RWPE2 (cell line): ENCODE measurements around the gene SEMA4B.

ENCODE experiments used
- ATAC-seq: fragments of 200-7000 bp; cut with Tn5 transposase; 3 replicates; pipeline ENCODE4 v1.9.1; 2021; ENCODE audit warnings: low read depth
- DNase-seq: peaks from one replicate; pipeline ENCODE4 v3.0.0-alpha.2; 2020; ENCODE audit warnings: low spot score
- H3K27ac ChIP-seq: fragments of 450-650 bp; 2 replicates; pipeline ENCODE4 v1.5.1; 2017; ENCODE audit warnings: mild to moderate bottlenecking; ENCODE audit not compliant: poor library complexity, severe bottlenecking
- H3K27me3 ChIP-seq: fragments of 250-450 bp; sonication (Bioruptor Pico); 2 replicates; pipeline ENCODE4 v1.5.1; 2021; ENCODE audit warnings: mild to moderate bottlenecking, moderate library complexity; ENCODE audit not compliant: insufficient read depth, poor library complexity, severe bottlenecking
- H3K36me3 ChIP-seq: fragments of 250-450 bp; sonication (Bioruptor Pico); 2 replicates; pipeline ENCODE4 v1.5.1; 2020; ENCODE audit warnings: low read depth, mild to moderate bottlenecking, moderate library complexity
- H3K4me1 ChIP-seq: fragments of 250-450 bp; sonication (Bioruptor Pico); 2 replicates; pipeline ENCODE4 v1.5.1; 2021; ENCODE audit warnings: mild to moderate bottlenecking, moderate library complexity; ENCODE audit not compliant: insufficient read depth, poor library complexity, severe bottlenecking
- H3K4me3 ChIP-seq: fragments of 250-450 bp; sonication (Bioruptor Pico); 2 replicates; pipeline ENCODE4 v1.5.1; 2021; ENCODE audit warnings: mild to moderate bottlenecking, moderate library complexity; ENCODE audit not compliant: severe bottlenecking
- H3K9me3 ChIP-seq: fragments of 250-450 bp; sonication (Bioruptor Pico); 2 replicates; pipeline ENCODE4 v1.5.1; 2021; ENCODE audit warnings: mild to moderate bottlenecking, moderate library complexity; ENCODE audit not compliant: severe bottlenecking
- TF ChIP-seq, protein P1 (sequence below): fragments of 450-650 bp; IDR thresholded peaks from one replicate; pipeline ENCODE4 v1.5.1; 2017; ENCODE audit warnings: mild to moderate bottlenecking, moderate library complexity; ENCODE audit not compliant: poor library complexity, severe bottlenecking

Gene SEMA4B

DNA sequence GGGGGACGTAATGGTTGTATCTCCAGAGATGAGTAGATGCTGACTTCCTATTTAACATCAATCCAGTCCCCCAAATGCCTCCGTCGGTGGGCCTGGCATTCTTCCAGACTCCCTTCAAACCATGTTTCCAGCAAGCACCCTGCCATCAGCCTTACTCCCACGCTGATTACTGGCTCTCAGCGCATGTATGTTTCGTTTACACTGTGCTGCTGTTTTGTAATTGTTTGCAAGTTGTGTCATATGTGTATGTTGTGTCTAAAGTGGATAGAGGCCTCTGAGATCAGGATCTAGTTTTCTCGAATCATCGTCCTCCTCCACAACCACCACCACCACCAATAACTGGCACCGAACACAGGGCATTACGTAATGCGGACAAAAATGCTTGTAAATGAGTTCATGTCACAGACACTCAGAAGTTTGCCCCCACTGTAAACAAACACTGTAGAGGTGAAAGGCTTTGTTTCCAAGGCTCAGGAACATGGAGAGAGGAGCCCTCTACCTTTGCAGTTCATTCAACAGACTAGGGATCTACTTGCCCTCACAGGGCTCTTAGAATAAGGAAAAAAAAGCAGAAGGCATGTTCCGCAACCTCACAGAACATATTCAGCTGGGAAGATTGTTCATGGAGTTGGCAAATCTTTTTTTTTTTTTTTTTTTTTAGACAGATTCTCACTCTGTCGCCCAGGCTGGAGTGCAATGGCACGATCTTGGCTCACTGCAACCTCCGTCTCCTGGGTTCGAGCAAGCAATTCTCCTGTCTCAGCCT, 46.1 kb upstream of the SEMA4B start:
- TF ChIP-seq, protein P1, sequence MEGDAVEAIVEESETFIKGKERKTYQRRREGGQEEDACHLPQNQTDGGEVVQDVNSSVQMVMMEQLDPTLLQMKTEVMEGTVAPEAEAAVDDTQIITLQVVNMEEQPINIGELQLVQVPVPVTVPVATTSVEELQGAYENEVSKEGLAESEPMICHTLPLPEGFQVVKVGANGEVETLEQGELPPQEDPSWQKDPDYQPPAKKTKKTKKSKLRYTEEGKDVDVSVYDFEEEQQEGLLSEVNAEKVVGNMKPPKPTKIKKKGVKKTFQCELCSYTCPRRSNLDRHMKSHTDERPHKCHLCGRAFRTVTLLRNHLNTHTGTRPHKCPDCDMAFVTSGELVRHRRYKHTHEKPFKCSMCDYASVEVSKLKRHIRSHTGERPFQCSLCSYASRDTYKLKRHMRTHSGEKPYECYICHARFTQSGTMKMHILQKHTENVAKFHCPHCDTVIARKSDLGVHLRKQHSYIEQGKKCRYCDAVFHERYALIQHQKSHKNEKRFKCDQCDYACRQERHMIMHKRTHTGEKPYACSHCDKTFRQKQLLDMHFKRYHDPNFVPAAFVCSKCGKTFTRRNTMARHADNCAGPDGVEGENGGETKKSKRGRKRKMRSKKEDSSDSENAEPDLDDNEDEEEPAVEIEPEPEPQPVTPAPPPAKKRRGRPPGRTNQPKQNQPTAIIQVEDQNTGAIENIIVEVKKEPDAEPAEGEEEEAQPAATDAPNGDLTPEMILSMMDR: no peak
- Histone ChIP-seq H3K4me3 (no peak overlapping the region), H3K27ac (no peak overlapping the region), H3K36me3 (no peaks in the 10 kb centered on the region), H3K9me3 (no peaks in the 10 kb centered on the region), H3K27me3 (no peaks in the 10 kb centered on the region), H3K4me1 (peaks cover 24% of the 10 kb centered on the region)
- no peak for DNase-seq
- ATAC-seq: 0 out of 3 replicates have a peak, but pooled peaks have one; percentile 1

DNA sequence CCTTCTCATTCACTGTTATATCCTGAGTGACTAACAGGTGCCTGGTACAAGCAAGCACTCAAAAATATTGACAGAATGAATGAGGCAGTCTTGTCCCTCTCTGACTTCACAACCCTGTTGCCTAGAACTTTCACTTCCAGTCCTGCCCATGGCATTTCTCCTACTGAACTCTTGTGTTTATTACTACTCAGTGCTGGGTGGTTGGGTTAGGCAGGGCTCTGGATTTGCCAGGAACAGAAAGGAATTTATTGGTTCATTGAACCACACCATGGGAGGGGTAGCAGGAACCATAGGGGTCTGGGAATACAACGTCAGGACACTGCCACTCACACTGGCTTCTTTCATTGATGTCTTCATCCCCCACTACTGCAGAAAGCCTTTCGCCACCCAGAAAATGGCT, 41.9 kb upstream of the SEMA4B start:
- Histone ChIP-seq H3K4me1 (peaks cover 49% of the 10 kb centered on the region), H3K9me3 (no peaks in the 10 kb centered on the region), H3K36me3 (no peaks in the 10 kb centered on the region), H3K27ac (peak overlapping the region; percentile 97), H3K4me3 (no peak overlapping the region), H3K27me3 (no peaks in the 10 kb centered on the region)
- no peak for DNase-seq
- TF ChIP-seq, protein P1: no peak
- ATAC-seq: no peak

DNA sequence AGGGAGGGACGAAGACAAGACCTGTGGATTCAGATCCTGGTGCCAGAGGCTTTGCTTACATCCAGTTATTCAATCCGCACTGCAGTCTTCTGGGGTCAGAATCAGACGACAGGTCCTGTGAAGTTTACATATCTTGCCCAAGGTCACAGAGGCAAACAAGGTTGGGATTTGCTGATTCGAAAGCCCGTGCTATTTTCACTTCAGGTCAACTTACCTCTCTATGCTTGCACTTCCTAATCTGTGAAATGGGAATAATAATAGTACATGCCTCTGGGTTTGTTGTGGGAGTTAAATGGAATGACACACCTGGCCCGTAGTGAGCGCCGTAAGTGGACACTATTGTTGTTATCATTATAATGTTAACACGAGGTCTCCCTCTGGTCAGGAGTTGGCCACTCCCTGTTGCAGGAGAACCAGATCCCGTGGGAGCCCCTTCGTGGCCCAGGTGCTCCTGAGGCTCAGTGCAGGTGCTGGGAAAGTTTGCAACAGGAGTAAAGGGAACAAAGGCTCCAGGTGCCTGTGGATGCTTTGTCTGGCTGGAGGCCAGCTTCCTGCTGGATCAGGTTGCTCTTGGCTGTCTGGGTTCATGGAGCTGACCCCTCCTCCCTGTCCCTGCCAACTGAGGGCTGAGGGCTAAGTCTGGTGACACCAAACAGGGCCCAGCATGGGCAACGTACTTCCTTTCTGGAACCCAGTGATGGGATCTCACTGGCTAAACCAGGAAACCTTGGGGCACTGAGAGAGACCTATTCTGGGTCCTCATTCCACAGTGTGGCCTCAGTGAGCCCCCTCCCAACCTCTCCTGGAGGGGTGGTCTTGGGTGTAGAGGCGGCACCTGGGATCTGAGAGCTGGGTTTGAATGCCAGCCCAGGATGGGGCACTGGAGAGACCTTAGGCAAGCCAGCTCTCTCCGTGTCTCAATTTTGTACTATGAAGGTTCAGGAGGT, 40.1 kb upstream of the SEMA4B start:
- H3K36me3 ChIP-seq: no peaks in the 10 kb centered on the region
- no peaks in the 10 kb centered on the region for H3K9me3 ChIP-seq
- peaks cover 53% of the 10 kb centered on the region for H3K4me1 ChIP-seq
- no peak overlapping the region for H3K4me3 ChIP-seq
- no peaks in the 10 kb centered on the region for H3K27me3 ChIP-seq
- DNase-seq: peak; percentile 92
- TF ChIP-seq, protein P1: no peak
- ATAC-seq: peak; percentile 1; the same call in 1 of the 3 replicates
- peak overlapping the region; percentile 97 for H3K27ac ChIP-seq

DNA sequence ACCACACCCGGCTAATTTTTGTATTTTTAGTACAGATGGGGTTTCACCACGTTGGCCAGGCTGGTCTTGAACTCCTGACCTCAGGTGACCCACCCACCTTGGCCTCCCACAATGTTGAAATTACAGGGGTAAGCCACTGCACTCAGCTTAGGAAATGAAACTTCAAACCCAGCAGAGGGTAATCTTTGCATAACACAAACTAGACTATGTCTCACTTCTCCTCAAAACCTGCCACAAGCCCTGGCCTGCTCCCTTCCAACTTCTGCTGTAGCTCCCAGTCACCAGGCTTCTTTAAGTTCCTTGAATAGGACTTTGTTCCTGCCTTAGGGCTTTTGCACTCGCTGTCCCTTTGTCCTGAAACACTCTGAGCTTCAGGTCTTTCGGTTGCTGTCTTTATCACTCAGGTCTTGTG, 39.2 kb upstream of the SEMA4B start:
- DNase-seq: no peak
- ATAC-seq: no peak
- peak overlapping the region; percentile 97 for H3K27ac ChIP-seq

More for the DNA sequence above, 39.2 kb upstream of the SEMA4B start:
- Histone ChIP-seq H3K9me3 (no peaks in the 10 kb centered on the region), H3K27me3 (no peaks in the 10 kb centered on the region), H3K36me3 (no peaks in the 10 kb centered on the region), H3K4me1 (peaks cover 62% of the 10 kb centered on the region), H3K4me3 (no peak overlapping the region)
- TF ChIP-seq, protein P1: no peak
